Sigmoid colon (tissue), 4 donors: ENCODE results near the gene ARHGEF7.

ENCODE experiments used
- EP300 ChIP-seq, 4 donors: sonication (generic); formaldehyde crosslinking; IDR thresholded peaks; one replicate each; pipeline ENCODE4 v1.6.1; 2017; ENCODE audit warnings: antibody characterized with exemption in 4 of 4
- POLR2A ChIP-seq, 2 donors: fragments of 450-650 bp; IDR thresholded peaks; one replicate each; pipeline ENCODE4 v1.6.1; 2016; ENCODE audit warnings: antibody characterized with exemption in 2 of 2, mild to moderate bottlenecking in 2 of 2, moderate library complexity in 2 of 2
- POLR2AphosphoS5 ChIP-seq, 4 donors: sonication (generic); formaldehyde crosslinking; IDR thresholded peaks; one replicate each; pipeline ENCODE4 v1.6.1; 2017; ENCODE audit warnings: antibody characterized with exemption in 4 of 4
- TF ChIP-seq, protein P1 (sequence below), 4 experiments: fragments of 450-650 bp in 3 of 4; fragments of 200-600 bp in 1 of 4; IDR thresholded peaks; one replicate each; pipeline ENCODE4 v1.5.1; 2016 to 2019; ENCODE audit warnings: antibody characterized with exemption in 4 of 4, mild to moderate bottlenecking in 3 of 4, moderate library complexity in 2 of 4

DNA sequence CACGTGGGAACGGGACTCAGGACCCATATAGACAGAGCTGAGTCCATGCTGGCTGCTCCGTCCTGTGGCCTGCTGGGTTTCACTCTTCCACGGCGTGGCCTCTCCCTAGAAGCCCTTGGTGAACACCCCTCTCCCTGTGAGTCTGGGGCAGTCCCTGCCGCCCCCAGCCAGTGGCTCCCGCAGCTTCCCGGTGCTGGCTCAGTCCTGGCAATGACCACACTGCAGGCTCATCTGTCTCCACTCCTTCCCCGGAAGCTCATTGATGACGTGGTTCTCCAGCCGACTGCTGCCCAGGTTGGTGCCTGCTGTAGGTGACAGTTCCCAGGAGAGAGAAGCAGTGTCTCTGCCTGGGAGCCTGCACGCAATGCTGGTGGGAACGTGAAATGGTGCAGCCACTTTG is 203.3 kb downstream of the ARHGEF7 start:
- TF ChIP-seq, protein P1, sequence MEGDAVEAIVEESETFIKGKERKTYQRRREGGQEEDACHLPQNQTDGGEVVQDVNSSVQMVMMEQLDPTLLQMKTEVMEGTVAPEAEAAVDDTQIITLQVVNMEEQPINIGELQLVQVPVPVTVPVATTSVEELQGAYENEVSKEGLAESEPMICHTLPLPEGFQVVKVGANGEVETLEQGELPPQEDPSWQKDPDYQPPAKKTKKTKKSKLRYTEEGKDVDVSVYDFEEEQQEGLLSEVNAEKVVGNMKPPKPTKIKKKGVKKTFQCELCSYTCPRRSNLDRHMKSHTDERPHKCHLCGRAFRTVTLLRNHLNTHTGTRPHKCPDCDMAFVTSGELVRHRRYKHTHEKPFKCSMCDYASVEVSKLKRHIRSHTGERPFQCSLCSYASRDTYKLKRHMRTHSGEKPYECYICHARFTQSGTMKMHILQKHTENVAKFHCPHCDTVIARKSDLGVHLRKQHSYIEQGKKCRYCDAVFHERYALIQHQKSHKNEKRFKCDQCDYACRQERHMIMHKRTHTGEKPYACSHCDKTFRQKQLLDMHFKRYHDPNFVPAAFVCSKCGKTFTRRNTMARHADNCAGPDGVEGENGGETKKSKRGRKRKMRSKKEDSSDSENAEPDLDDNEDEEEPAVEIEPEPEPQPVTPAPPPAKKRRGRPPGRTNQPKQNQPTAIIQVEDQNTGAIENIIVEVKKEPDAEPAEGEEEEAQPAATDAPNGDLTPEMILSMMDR (IDR thresholded peaks at IDR 0.05), result no peak
- TF ChIP-seq POLR2A (IDR thresholded peaks at IDR 0.05), result no peak
- TF ChIP-seq EP300 (IDR thresholded peaks at IDR 0.05), result no peak
- no peak for TF ChIP-seq POLR2AphosphoS5 (IDR thresholded peaks at IDR 0.05)
